ENCODE measurements around the gene MROH8.
"Not testable (repeated sequence)": the region's sequence is repeated elsewhere in the genome, so short reads cannot be mapped to it uniquely, and the experiment has no call there.

The MROH8 gene

DNA sequence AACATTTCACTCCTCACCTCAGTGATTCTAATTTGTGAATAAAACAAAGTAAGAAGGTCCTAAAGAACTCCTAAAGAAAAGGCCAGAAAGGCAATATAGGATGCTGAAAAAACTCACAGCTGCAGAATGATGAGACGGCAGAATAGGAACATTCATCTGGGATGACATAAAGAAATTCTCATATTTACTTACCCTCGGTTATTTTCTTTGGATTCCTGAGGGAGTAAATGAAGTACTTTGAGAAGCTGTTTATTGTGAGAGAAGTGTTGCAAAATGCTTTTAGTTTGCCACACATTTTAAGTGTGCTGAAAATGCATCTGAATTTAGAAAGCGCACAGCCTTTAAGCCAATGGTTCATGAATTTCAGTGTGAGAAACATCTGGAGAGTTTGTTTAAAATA is 47.9 kb downstream of the MROH8 start:
- in situ Hi-C loops (cut with HindIII; ENCODE audit: low pct_unique_long_range_greater_than_20kb, low sequenced_read_pairs): no loop called here
- DNase-seq (ENCODE audit: low read depth in 1 of 2, low spot score in 1 of 2): no peak
- no peak for TF ChIP-seq JUND (IDR thresholded peaks at IDR 0.05; ENCODE audit: low read depth)

- TF ChIP-seq JUND (IDR thresholded peaks at IDR 0.05; ENCODE audit: low read depth): no peak
- DNase-seq (ENCODE audit: low read depth in 1 of 2, low spot score in 1 of 2): no peak
- in situ Hi-C loops (cut with HindIII; ENCODE audit: low pct_unique_long_range_greater_than_20kb, low sequenced_read_pairs): no loop called here
Measured at GRCh38 chr20:37128803-37129202, 50.5 kb downstream of the MROH8 start.

DNA sequence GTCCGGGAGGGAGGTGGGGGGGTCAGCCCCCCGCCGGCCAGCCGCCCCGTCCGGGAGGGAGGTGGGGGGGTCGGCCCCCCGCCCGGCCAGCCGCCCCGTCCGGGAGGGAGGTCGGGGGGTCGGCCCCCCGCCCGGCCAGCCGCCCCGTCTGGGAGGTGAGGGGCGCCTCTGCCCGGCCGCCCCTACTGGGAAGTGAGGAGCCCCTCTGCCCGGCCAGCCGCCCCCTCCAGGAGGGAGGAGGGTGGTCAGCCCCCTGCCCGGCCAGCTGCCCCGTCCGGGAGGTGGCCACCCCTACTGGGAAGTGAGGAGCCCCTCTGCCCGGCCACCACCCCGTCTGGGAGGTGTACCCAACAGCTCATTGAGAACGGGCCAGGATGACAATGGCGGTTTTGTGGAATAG is 53.1 kb downstream of the MROH8 start:
- DNase-seq (ENCODE audit: low read depth in 1 of 2, low spot score in 1 of 2); in situ Hi-C loops (cut with HindIII; ENCODE audit: low pct_unique_long_range_greater_than_20kb, low sequenced_read_pairs): not testable (repeated sequence)

- no peak for DNase-seq (ENCODE audit: low read depth in 1 of 2, low spot score in 1 of 2)
- TF ChIP-seq JUND (IDR thresholded peaks at IDR 0.05; ENCODE audit: low read depth): no peak
- in situ Hi-C loops (cut with HindIII; ENCODE audit: low pct_unique_long_range_greater_than_20kb, low sequenced_read_pairs): no loop called here
Measured at GRCh38 chr20:37123441-37123840, 55.9 kb downstream of the MROH8 start.

- in situ Hi-C loops (cut with HindIII; ENCODE audit: low pct_unique_long_range_greater_than_20kb, low sequenced_read_pairs): no loop called here
- no peak for DNase-seq (ENCODE audit: low read depth in 1 of 2, low spot score in 1 of 2)
- TF ChIP-seq JUND (IDR thresholded peaks at IDR 0.05; ENCODE audit: low read depth): no peak
Measured at GRCh38 chr20:37120497-37120896, 58.9 kb downstream of the MROH8 start.

DNA sequence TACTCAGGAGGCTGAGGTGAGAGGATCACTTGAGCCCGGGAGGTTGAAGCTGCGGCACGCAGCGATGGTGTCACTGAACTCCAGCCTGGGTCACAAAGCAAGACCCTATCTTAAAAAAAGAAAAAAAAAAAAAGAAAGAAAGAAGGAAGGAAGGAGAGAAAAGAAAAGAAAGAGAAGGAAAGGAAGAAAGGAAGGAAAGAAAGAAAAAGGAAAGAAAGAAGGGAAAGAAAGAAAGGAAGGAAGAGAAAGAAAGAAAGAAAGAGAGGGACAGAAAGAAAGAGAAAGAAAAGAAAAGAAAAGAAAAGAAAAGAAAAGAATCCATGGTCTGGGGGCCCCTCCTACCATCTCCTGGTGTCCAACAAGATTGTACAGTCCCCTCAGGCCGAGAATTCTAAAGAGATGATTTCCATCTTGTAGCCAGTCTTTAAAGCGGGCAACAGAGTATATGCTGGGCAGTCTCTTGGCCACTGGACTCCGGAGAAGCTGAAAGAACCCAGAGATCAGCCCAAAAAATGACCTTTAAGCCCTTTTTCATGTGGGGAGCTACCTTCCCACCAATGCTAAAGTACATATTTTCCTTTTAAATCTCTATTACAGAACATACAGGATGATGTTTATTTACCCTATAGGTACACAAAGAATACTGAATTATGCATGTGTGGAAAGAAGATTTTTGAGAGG is 59.9 kb downstream of the MROH8 start:
- no peak for DNase-seq (ENCODE audit: low read depth in 1 of 2, low spot score in 1 of 2)
- in situ Hi-C loops (cut with HindIII; ENCODE audit: low pct_unique_long_range_greater_than_20kb, low sequenced_read_pairs): no loop called here
- no peak for TF ChIP-seq JUND (IDR thresholded peaks at IDR 0.05; ENCODE audit: low read depth)

GRCh38 chr20:37114012-37114411 is 65.3 kb downstream of the MROH8 start:
- in situ Hi-C loops (cut with HindIII; ENCODE audit: low pct_unique_long_range_greater_than_20kb, low sequenced_read_pairs): no loop called here
- DNase-seq (ENCODE audit: low read depth in 1 of 2, low spot score in 1 of 2): no peak
- TF ChIP-seq JUND (IDR thresholded peaks at IDR 0.05; ENCODE audit: low read depth): no peak

GRCh38 chr20:37111926-37112455 is 67.4 kb downstream of the MROH8 start:
- DNase-seq (ENCODE audit: low read depth in 1 of 2, low spot score in 1 of 2): no peak
- in situ Hi-C loops (cut with HindIII; ENCODE audit: low pct_unique_long_range_greater_than_20kb, low sequenced_read_pairs): no loop called here
- no peak for TF ChIP-seq JUND (IDR thresholded peaks at IDR 0.05; ENCODE audit: low read depth)

DNA sequence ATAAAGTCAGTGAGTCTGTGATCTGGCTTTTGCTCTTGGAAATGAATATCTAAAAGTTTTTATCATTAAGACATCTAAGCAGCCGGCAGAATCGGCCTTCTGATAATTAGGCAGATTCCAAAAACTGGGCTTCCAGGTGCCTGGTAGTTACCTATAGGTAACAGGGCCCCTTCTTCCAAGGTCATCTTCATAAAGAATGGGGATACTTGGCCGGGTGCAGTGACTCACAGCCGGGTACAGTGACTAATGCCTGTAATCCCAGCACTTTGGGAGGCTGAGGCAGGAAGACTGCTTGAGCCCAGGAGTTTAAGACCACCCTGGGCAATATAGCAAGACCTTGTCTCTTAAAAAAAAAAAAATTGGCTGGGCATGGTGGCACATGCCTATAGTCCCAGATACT is 70.7 kb downstream of the MROH8 start:
- in situ Hi-C loops (cut with HindIII; ENCODE audit: low pct_unique_long_range_greater_than_20kb, low sequenced_read_pairs): no loop called here
- no peak for TF ChIP-seq JUND (IDR thresholded peaks at IDR 0.05; ENCODE audit: low read depth)
- DNase-seq (ENCODE audit: low read depth in 1 of 2, low spot score in 1 of 2): no peak

GRCh38 chr20:37102571-37102970 is 76.8 kb downstream of the MROH8 start:
- no peak for DNase-seq (ENCODE audit: low read depth in 1 of 2, low spot score in 1 of 2)
- in situ Hi-C loops (cut with HindIII; ENCODE audit: low pct_unique_long_range_greater_than_20kb, low sequenced_read_pairs): no loop called here
- no peak for TF ChIP-seq JUND (IDR thresholded peaks at IDR 0.05; ENCODE audit: low read depth)

DNA sequence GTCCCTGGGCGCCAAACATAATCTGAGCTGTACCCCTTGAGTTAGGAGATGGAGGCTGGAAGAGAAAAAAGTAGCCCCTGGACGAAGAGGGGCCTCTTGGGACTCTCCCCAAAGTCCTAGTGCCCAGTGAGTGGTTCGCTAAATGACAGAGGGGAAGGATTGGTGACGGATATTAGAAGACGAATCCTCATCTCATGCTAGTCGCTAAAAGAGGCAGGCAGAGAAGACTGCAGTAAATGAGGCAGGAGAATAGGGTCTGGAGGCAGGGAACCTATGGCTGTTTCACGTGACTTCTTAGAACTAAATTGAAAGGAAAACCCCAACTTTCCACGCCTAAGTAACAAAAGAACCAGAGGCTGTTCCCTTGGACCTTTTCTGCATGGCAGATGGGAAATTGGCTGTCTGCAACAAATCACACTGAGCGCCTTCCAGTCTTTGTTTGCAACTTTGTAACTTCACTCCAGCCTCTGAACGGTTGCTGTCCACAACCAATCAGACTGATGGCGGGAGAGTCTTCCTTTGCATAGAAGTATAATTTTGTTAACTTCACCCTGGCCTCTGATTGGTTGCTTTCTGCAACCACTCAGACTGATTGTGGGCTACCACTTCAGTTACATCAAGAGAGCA is 82.8 kb downstream of the MROH8 start:
- no peak for DNase-seq (ENCODE audit: low read depth in 1 of 2, low spot score in 1 of 2)
- in situ Hi-C loops (cut with HindIII; ENCODE audit: low pct_unique_long_range_greater_than_20kb, low sequenced_read_pairs): no loop called here

GRCh38 chr20:37095599-37096414 is 83.5 kb downstream of the MROH8 start, which contains the start of gene RBL1:
Gene RBL1, minus strand, starts transcription at chr20:37095997. Its CDS starts 69 bp downstream, at chr20:37095928.
- in situ Hi-C loops (cut with HindIII; ENCODE audit: low pct_unique_long_range_greater_than_20kb, low sequenced_read_pairs): no loop called here

More for the DNA sequence above, 82.8 kb downstream of the MROH8 start:
- TF ChIP-seq JUND (IDR thresholded peaks at IDR 0.05; ENCODE audit: low read depth): no peak

More at GRCh38 chr20:37095599-37096414, 83.5 kb downstream of the MROH8 start, which contains the start of gene RBL1:
- no peak for TF ChIP-seq JUND (IDR thresholded peaks at IDR 0.05; ENCODE audit: low read depth)
- DNase-seq (ENCODE audit: low read depth in 1 of 2, low spot score in 1 of 2): peak; percentile 79 to 95
